GM20431 (cell line): ENCODE results near the gene TUBB1.
"Not testable (repeated sequence)": the region's sequence is repeated elsewhere in the genome, so short reads cannot be mapped to it uniquely, and the experiment has no call there.

ENCODE experiments used
- in situ Hi-C: fragments of 300-500 bp; cut with MseI, MboI; formaldehyde crosslinking; loops from one replicate; pipeline ENCODE4 v1.15.0; 2020; ENCODE audit warnings: low sequenced_read_pairs; ENCODE audit not compliant: unreplicated experiment

Gene TUBB1

GRCh38 chr20:59004763-59005522 lies 14.3 kb upstream of the TUBB1 start:
- in situ Hi-C loops, result no loop called here

GRCh38 chr20:59005523-59006166 lies 13.6 kb upstream of the TUBB1 start:
- in situ Hi-C loops, result no loop called here

- in situ Hi-C loops, result no loop called here
Observed at GRCh38 chr20:59006167-59006863, 12.9 kb upstream of the TUBB1 start.

- in situ Hi-C loops, result no loop called here
Observed at GRCh38 chr20:59006864-59007664, 12.2 kb upstream of the TUBB1 start, which contains the start of gene CTSZ. CTSZ (minus strand) TSS chr20:59007254; CDS start chr20:59007128, 126 bp downstream.

GRCh38 chr20:59007665-59008511 lies 11.3 kb upstream of the TUBB1 start:
- in situ Hi-C loops, result no loop called here

- in situ Hi-C loops, result no loop called here
Observed at GRCh38 chr20:59008715-59009336, 10.4 kb upstream of the TUBB1 start.

- in situ Hi-C loops, result no loop called here
Observed at GRCh38 chr20:59010321-59010994, 8.8 kb upstream of the TUBB1 start.

- in situ Hi-C loops, result no loop called here
Observed at GRCh38 chr20:59010995-59011873, 8.0 kb upstream of the TUBB1 start.

GRCh38 chr20:59011874-59012157 lies 7.4 kb upstream of the TUBB1 start:
- in situ Hi-C loops, result not testable (repeated sequence)

GRCh38 chr20:59013031-59013951 lies 5.9 kb upstream of the TUBB1 start:
- in situ Hi-C loops, result no loop called here

GRCh38 chr20:59013959-59014608 lies 5.1 kb upstream of the TUBB1 start:
- in situ Hi-C loops, result no loop called here

- in situ Hi-C loops, result no loop called here
Observed at GRCh38 chr20:59014680-59015389, 4.4 kb upstream of the TUBB1 start.

GRCh38 chr20:59015411-59015810 lies 3.8 kb upstream of the TUBB1 start:
- in situ Hi-C loops, result no loop called here

GRCh38 chr20:59015812-59016711 lies 3.2 kb upstream of the TUBB1 start:
- in situ Hi-C loops, result no loop called here
